Measurements from ENCODE around the gene KLHL12. TPM values are rescaled to one million over a fixed set of nuclear protein-coding genes. Genes with fewer than 3 reads are reported as not detected.

The KLHL12 gene
- total and polyA plus RNA-seq, 8 donors: 26.6 to 40.0 (median 35.6) TPM

DNA sequence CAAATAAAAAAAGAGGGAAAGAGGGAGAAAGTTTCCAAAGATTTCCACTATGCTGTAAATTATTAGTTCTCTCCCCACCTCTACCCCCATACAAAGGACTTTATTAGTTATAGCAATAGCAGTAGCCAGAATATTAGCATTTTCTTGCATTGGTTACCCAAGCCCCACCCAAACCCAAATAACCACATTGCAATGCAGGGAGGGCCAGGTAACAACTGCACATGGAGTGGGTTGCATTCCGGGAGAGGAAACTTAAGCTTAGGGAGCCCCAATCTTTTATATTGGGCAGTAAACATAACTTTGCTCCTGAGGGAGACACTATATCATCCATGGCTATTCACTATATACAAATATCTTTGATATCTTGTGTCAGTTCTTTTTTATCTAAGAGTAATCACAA, 25.1 kb upstream of the KLHL12 start:
- Histone ChIP-seq H3K27ac (peak overlapping the region; percentile 72 to 93), H3K4me1 (peaks cover 24 to 62% of the 10 kb centered on the region in 2 donors), H3K27me3 (no peaks in the 10 kb centered on the region), H3K9me3 (no peaks in the 10 kb centered on the region), H3K36me3 (peaks cover 0 to 37% of the 10 kb centered on the region in 2 donors), H3K4me3 (no peak overlapping the region)
- intact Hi-C loops (cut with DNase I): no loop called here
- ATAC-seq (peak; percentile 28), DNase-seq (no peak)
- TF ChIP-seq, protein P1, sequence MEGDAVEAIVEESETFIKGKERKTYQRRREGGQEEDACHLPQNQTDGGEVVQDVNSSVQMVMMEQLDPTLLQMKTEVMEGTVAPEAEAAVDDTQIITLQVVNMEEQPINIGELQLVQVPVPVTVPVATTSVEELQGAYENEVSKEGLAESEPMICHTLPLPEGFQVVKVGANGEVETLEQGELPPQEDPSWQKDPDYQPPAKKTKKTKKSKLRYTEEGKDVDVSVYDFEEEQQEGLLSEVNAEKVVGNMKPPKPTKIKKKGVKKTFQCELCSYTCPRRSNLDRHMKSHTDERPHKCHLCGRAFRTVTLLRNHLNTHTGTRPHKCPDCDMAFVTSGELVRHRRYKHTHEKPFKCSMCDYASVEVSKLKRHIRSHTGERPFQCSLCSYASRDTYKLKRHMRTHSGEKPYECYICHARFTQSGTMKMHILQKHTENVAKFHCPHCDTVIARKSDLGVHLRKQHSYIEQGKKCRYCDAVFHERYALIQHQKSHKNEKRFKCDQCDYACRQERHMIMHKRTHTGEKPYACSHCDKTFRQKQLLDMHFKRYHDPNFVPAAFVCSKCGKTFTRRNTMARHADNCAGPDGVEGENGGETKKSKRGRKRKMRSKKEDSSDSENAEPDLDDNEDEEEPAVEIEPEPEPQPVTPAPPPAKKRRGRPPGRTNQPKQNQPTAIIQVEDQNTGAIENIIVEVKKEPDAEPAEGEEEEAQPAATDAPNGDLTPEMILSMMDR (IDR thresholded peaks at IDR 0.05): no peak

DNA sequence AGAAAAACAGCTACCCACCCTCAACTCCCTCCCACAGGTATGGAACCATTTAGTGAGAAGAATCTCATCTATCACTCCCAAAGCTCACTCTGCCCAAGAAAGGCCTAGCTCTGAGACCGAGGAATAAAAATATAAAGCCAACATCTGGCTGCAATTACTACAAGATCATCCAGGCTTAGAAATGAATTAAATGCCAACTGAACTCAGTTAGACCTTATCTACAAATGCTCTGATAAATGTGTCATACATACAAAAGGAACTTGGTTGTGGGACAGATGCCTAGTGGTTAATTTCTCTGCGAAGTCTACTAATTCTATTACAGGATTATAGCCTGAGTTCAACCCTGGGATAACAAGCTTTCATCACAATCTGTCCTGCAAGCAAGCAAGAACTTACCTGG, 24.4 kb upstream of the KLHL12 start:
- TF ChIP-seq, protein P1 (IDR thresholded peaks at IDR 0.05): no peak
- Histone ChIP-seq H3K4me3 (no peak overlapping the region), H3K4me1 (peaks cover 18 to 55% of the 10 kb centered on the region in 2 donors), H3K27me3 (no peaks in the 10 kb centered on the region), H3K9me3 (no peaks in the 10 kb centered on the region), H3K36me3 (peaks cover 0 to 44% of the 10 kb centered on the region in 2 donors), H3K27ac (peak overlapping the region in 1 of 2 donors; percentile 93)
- DNase-seq (no peak), ATAC-seq (no peak)
- intact Hi-C loops (cut with DNase I): no loop called here

DNA sequence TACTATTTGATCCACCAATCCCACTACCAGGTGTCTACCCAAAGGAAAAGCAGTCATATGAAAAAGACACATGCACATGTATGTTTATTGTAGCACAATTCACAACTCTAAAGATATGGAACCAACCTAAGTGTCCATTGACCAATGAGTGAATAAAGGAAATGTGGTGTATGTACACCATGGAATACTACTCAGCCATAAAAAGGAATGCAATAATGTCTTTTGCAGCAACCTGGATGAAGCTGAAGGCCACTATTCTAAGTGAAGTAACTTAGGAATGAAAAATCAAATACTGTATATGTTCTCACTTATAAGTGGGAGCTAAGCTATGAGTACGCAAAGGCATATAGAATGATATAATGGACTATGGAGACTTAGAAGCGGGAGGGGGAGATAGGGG, 18.4 kb upstream of the KLHL12 start:
- H3K4me3 ChIP-seq: no peak overlapping the region

DNA sequence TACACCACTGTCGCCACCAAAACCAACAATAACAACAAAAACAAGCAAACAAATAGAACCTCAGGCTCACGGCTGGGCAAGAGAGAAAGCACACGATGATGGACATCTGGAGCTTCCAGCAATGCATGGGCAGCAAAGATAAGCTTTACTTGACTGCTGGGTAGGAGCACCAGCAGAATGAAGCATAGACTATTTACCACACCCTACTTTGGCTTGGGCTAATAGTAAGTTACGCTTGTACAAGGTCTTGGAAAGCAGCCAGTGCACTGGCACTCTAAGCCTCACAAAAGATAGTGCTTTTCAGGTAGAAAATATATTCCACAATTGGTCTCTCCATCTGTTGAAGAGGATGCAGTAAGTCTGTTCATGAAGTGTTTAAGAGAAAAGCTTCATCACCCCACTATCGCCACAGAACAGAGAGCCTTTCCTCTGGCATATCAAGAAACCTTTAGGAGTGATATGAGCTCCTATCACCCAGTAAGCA, 17.4 kb upstream of the KLHL12 start:
- no peaks in the 10 kb centered on the region for H3K4me1 ChIP-seq
- DNase-seq (no peak), ATAC-seq (no peak)
- H3K9me3 ChIP-seq: no peaks in the 10 kb centered on the region
- TF ChIP-seq, protein P1 (IDR thresholded peaks at IDR 0.05): no peak
- no peak overlapping the region for H3K27ac ChIP-seq
- intact Hi-C loops (cut with DNase I): no loop called here
- H3K36me3 ChIP-seq: peaks cover 7 to 100% of the 10 kb centered on the region in 2 donors
- no peaks in the 10 kb centered on the region for H3K27me3 ChIP-seq
- no peak overlapping the region for H3K4me3 ChIP-seq

More for the DNA sequence above, 18.4 kb upstream of the KLHL12 start:
- DNase-seq (no peak), ATAC-seq (no peak)
- H3K4me1 ChIP-seq: no peaks in the 10 kb centered on the region
- H3K27ac ChIP-seq: no peak overlapping the region
- TF ChIP-seq, protein P1 (IDR thresholded peaks at IDR 0.05): no peak
- H3K9me3 ChIP-seq: no peaks in the 10 kb centered on the region
- peaks cover 7 to 100% of the 10 kb centered on the region in 2 donors for H3K36me3 ChIP-seq
- no peaks in the 10 kb centered on the region for H3K27me3 ChIP-seq
- intact Hi-C loops (cut with DNase I): no loop called here

DNA sequence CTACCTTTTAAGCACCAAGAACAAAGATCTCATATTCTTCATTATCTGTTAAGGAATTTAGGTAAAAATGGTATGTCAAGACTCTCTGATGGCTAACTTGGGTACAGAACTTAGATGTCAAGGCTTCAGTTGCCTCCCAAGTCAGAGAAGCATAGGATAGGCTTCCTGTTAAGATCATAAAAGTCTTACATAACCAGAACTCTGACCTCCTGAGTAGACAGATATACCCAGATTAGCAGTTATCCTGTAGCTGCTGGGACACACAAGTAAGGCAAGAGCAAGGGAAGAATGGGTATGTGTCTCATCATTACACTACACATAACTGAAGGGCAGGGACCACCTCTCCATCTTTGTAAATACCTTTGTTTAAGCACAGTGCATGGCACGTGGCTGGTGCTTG, 15.4 kb upstream of the KLHL12 start:
- Histone ChIP-seq H3K27me3 (no peaks in the 10 kb centered on the region), H3K36me3 (peaks cover 7 to 82% of the 10 kb centered on the region in 2 donors), H3K4me3 (no peak overlapping the region), H3K9me3 (no peaks in the 10 kb centered on the region), H3K4me1 (no peaks in the 10 kb centered on the region), H3K27ac (no peak overlapping the region)
- ATAC-seq (no peak), DNase-seq (no peak)
- TF ChIP-seq, protein P1 (IDR thresholded peaks at IDR 0.05): no peak
- intact Hi-C loops (cut with DNase I): no loop called here
